IgD-negative memory B cell (primary cell): ENCODE measurements around the gene GTF2A1L. TPM values are rescaled to one million over a fixed set of nuclear protein-coding genes. Genes with fewer than 3 reads are reported as not detected.
"Not testable (repeated sequence)": the region's sequence is repeated elsewhere in the genome, so short reads cannot be mapped to it uniquely, and the experiment has no call there.

Experiments
- H3K27ac Mint-ChIP-seq, 3 donors: one replicate each; pipeline ENCODE4 v1.8.0; 2020 to 2022; ENCODE audit warnings: mild to moderate bottlenecking in 3 of 3, mixed read lengths in 3 of 3, moderate library complexity in 1 of 3
- H3K27me3 Mint-ChIP-seq: one replicate; pipeline ENCODE4 v1.8.0; 2021; ENCODE audit warnings: mixed read lengths
- H3K36me3 Mint-ChIP-seq: one replicate; pipeline ENCODE4 v1.8.0; 2020; ENCODE audit warnings: mild to moderate bottlenecking, mixed read lengths
- H3K4me1 Mint-ChIP-seq, 3 donors: one replicate each; pipeline ENCODE4 v1.8.0; 2020 to 2022; ENCODE audit warnings: mixed read lengths in 3 of 3, mild to moderate bottlenecking in 1 of 3
- H3K4me3 Mint-ChIP-seq, 4 donors: one replicate each; pipeline ENCODE4 v1.8.0; 2020 to 2022; ENCODE audit warnings: mild to moderate bottlenecking in 4 of 4, mixed read lengths in 4 of 4, moderate library complexity in 3 of 4
- H3K9me3 Mint-ChIP-seq, 3 donors: one replicate each; pipeline ENCODE4 v1.8.0; 2020 to 2021; ENCODE audit warnings: mixed read lengths in 3 of 3, mild to moderate bottlenecking in 1 of 3
- polyA plus RNA-seq: library from polyadenylated mRNA; unstranded; fragments of 300-500 nt; fragmentation: Illumina TruSeq; gene quantifications from one replicate; pipeline ENCODE4 v1.2.3, GENCODE V29; 2021

The GTF2A1L gene
- polyA plus RNA-seq, 1 donor from 2014 or later, result not detected

- not testable (repeated sequence) for H3K36me3 Mint-ChIP-seq, H3K27ac Mint-ChIP-seq, H3K9me3 Mint-ChIP-seq, H3K4me3 Mint-ChIP-seq, H3K27me3 Mint-ChIP-seq, H3K4me1 Mint-ChIP-seq
Observed at GRCh38 chr2:48596751-48597150, 20.9 kb upstream of the GTF2A1L start.

GRCh38 chr2:48597492-48597891, 20.2 kb upstream of the GTF2A1L start:
- Mint-ChIP-seq H3K4me1 (no peaks in the 10 kb centered on the region), H3K36me3 (no peaks in the 10 kb centered on the region), H3K27me3 (no peaks in the 10 kb centered on the region), H3K9me3 (no peaks in the 10 kb centered on the region), H3K27ac (no peak overlapping the region), H3K4me3 (no peak overlapping the region)

DNA sequence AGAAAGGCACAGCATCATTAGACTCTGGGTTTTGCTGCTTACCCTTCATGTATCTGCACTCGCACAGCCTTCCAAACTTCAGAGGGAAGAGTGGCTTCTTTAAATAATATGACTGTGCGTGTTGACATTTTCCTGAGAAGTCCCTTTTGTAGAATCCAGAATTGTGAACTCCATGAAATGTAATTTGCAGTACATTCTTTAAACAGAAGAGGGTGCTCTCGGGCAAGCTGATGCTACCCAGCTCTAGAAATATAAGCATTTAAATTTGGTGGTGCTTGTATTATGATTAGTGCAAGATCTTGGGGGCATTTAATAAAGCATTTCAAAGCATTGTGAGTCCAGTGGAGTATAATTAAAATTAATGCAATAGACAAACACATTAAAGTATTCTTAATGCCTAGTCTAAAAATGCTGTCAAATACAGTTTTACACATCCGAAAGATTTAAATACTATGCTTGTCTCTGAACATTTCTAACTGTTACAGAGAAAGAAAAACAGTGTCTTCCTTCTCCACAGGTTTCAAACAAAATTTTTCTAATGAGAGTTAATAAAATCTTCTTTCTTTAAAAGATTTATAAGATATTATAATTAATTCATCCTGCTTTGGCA, 17.3 kb upstream of the GTF2A1L start:
- H3K4me1 Mint-ChIP-seq, result peaks cover 0 to 4% (median 0%) of the 10 kb centered on the region in 3 donors
- H3K9me3 Mint-ChIP-seq, result no peaks in the 10 kb centered on the region
- H3K36me3 Mint-ChIP-seq, result no peaks in the 10 kb centered on the region
- H3K27ac Mint-ChIP-seq, result no peak overlapping the region
- H3K4me3 Mint-ChIP-seq, result no peak overlapping the region
- H3K27me3 Mint-ChIP-seq, result peaks cover 2% of the 10 kb centered on the region

- H3K27me3 Mint-ChIP-seq, result peaks cover 2% of the 10 kb centered on the region
- H3K36me3 Mint-ChIP-seq, result no peaks in the 10 kb centered on the region
- H3K9me3 Mint-ChIP-seq, result no peaks in the 10 kb centered on the region
- H3K27ac Mint-ChIP-seq, result no peak overlapping the region
- H3K4me1 Mint-ChIP-seq, result peaks cover 0 to 4% (median 0%) of the 10 kb centered on the region in 3 donors
- H3K4me3 Mint-ChIP-seq, result no peak overlapping the region
Observed at GRCh38 chr2:48600917-48601316, 16.7 kb upstream of the GTF2A1L start.

GRCh38 chr2:48601349-48601748, 16.3 kb upstream of the GTF2A1L start:
- Mint-ChIP-seq H3K27me3 (peaks cover 2% of the 10 kb centered on the region), H3K27ac (no peak overlapping the region), H3K36me3 (no peaks in the 10 kb centered on the region), H3K4me1 (peaks cover 0 to 4% (median 0%) of the 10 kb centered on the region in 3 donors), H3K4me3 (no peak overlapping the region), H3K9me3 (no peaks in the 10 kb centered on the region)

DNA sequence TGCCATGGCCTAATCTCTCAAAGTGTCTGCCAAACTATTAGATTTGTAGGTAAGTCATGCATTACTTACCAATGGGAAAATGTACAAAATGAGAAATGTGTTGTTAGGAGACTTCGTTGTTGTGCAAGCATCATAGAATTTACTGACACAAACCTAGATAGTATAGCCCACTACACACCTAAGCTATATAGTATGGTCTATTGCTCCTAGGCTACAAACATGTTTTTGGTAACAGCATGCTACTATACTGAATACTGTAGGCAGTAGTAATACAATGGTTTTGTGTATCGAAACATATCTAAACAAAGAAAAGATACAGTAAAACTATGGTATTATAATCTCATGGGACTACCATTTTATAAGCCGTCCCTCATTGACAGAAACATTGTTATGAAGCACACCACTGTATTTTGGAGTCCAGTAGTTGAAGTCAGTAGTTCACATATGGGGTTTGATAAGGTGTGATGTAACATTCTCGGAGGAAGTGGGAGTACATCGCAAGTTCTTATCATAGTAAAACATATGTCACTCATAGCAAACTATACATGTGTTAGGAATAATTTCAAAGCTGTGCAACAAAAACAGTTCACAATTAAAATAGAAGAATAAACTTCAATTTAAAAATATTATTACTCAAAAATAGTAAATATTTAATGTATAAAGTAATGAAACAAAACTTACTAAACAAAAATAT, 12.0 kb upstream of the GTF2A1L start:
- Mint-ChIP-seq H3K27ac (no peak overlapping the region), H3K36me3 (no peaks in the 10 kb centered on the region), H3K4me1 (peaks cover 0 to 4% (median 0%) of the 10 kb centered on the region in 3 donors), H3K9me3 (no peaks in the 10 kb centered on the region), H3K4me3 (no peak overlapping the region), H3K27me3 (peaks cover 4% of the 10 kb centered on the region)

- peaks cover 4% of the 10 kb centered on the region for H3K27me3 Mint-ChIP-seq
- peaks cover 0 to 4% (median 0%) of the 10 kb centered on the region in 3 donors for H3K4me1 Mint-ChIP-seq
- no peak overlapping the region for H3K4me3 Mint-ChIP-seq
- no peaks in the 10 kb centered on the region for H3K9me3 Mint-ChIP-seq
- no peak overlapping the region for H3K27ac Mint-ChIP-seq
- no peaks in the 10 kb centered on the region for H3K36me3 Mint-ChIP-seq
Observed at GRCh38 chr2:48607307-48608014, 10.2 kb upstream of the GTF2A1L start.

GRCh38 chr2:48613211-48613610, 4.4 kb upstream of the GTF2A1L start:
- H3K4me3 Mint-ChIP-seq, result no peak overlapping the region
- H3K4me1 Mint-ChIP-seq, result no peaks in the 10 kb centered on the region
- H3K27me3 Mint-ChIP-seq, result peaks cover 1% of the 10 kb centered on the region
- peaks cover 0 to 5% (median 2%) of the 10 kb centered on the region in 3 donors for H3K9me3 Mint-ChIP-seq
- H3K27ac Mint-ChIP-seq, result no peak overlapping the region
- H3K36me3 Mint-ChIP-seq, result no peaks in the 10 kb centered on the region

DNA sequence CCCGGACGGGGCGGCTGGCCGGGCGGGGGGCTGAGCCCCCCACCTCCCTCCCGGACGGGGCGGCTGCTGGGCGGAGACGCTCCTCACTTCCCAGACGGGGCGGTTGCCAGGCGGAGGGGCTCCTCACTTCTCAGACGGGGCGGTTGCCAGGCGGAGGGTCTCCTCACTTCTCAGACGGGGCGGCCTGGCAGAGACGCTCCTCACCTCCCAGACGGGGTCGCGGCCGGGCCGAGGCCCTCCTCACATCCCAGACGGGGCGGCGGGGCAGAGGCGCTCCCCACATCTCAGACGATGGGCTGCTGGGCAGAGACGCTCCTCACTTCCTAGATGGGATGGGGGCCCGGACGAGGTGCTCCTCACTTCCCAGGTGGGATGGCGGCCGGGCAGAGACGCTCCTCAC, 3.1 kb upstream of the GTF2A1L start:
- not testable (repeated sequence) for H3K36me3 Mint-ChIP-seq, H3K9me3 Mint-ChIP-seq, H3K4me3 Mint-ChIP-seq, H3K4me1 Mint-ChIP-seq, H3K27ac Mint-ChIP-seq, H3K27me3 Mint-ChIP-seq

DNA sequence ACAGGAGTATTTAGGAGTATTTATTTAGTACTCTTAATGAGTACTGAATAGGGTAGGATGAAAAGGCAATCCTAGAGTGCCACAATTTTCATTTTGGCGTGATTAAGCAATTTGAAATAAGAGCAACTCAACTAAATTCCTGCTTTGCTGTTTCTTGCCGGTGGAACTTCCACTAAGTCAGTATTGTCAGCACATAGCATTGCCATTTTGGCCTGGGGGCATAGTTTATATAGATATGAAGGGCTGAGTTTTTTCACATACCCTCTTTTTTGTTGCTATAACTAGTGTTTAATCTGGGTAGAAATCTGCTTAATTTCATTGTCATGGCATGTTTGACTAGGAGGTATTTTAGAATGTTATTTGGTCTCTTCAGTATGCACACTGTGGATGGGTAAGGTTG, 1.9 kb downstream of the GTF2A1L start:
- Mint-ChIP-seq H3K27me3 (peaks cover 3% of the 10 kb centered on the region), H3K9me3 (no peaks in the 10 kb centered on the region), H3K4me3 (no peak overlapping the region), H3K27ac (no peak overlapping the region), H3K36me3 (peaks cover 2% of the 10 kb centered on the region), H3K4me1 (no peaks in the 10 kb centered on the region)

GRCh38 chr2:48620604-48621003, 2.9 kb downstream of the GTF2A1L start:
- peaks cover 2% of the 10 kb centered on the region for H3K36me3 Mint-ChIP-seq
- H3K27me3 Mint-ChIP-seq, result peaks cover 3% of the 10 kb centered on the region
- H3K9me3 Mint-ChIP-seq, result no peaks in the 10 kb centered on the region
- H3K4me1 Mint-ChIP-seq, result no peaks in the 10 kb centered on the region
- no peak overlapping the region for H3K27ac Mint-ChIP-seq
- H3K4me3 Mint-ChIP-seq, result no peak overlapping the region

GRCh38 chr2:48622691-48623090, 5.0 kb downstream of the GTF2A1L start:
- H3K9me3 Mint-ChIP-seq, H3K27me3 Mint-ChIP-seq, H3K4me1 Mint-ChIP-seq, H3K4me3 Mint-ChIP-seq, H3K36me3 Mint-ChIP-seq, H3K27ac Mint-ChIP-seq: not testable (repeated sequence)

GRCh38 chr2:48624696-48625095, 7.0 kb downstream of the GTF2A1L start:
- Mint-ChIP-seq H3K27me3 (peaks cover 4% of the 10 kb centered on the region), H3K27ac (no peak overlapping the region), H3K4me1 (no peaks in the 10 kb centered on the region), H3K4me3 (no peak overlapping the region), H3K36me3 (peaks cover 3% of the 10 kb centered on the region), H3K9me3 (peaks cover 0 to 3% (median 3%) of the 10 kb centered on the region in 3 donors)

DNA sequence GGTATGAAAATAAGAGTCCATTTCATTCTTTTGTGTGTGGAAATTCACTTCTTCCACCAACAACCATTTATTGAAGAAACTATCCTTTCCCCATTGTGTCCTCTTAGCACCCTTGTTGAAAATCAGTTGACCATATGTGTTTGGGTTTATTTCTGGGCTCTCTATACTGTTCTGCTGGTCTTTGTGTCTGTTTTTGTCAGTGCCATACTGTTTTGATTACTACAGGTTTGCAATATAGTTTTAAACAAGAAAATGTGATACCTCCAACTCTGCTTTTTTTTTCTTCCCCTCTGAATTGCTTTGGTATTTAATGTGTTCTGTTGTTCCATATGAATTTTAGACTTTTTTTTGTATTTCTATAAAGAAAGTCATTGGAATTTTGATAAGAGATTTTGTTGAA, 8.4 kb downstream of the GTF2A1L start:
- Mint-ChIP-seq H3K36me3 (peaks cover 1% of the 10 kb centered on the region), H3K4me3 (no peak overlapping the region), H3K9me3 (peaks cover 0 to 3% (median 3%) of the 10 kb centered on the region in 3 donors), H3K27me3 (peaks cover 4% of the 10 kb centered on the region), H3K4me1 (no peaks in the 10 kb centered on the region), H3K27ac (no peak overlapping the region)

GRCh38 chr2:48633143-48633542, 15.5 kb downstream of the GTF2A1L start:
- H3K36me3 Mint-ChIP-seq, result no peaks in the 10 kb centered on the region
- no peak overlapping the region for H3K27ac Mint-ChIP-seq
- H3K4me1 Mint-ChIP-seq, result no peaks in the 10 kb centered on the region

DNA sequence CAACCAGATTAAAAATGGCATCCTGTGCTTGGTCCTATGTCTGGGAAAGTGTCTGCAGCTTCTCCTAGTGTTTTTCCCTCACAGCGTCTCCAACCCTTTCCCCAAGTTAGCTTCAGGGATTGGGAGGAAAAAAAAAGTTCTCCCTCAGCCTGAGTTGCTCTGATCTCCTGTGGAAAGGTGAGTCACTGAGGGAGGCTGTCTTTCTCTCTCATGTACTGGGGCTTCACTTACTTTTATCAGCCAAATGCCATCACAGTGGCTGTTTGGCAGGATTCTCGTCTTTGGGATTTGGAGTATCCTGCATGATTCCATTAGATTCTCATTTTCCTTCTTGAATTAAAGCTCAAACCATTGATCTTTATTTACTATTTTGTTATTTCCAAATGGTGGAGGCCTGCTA, 18.1 kb downstream of the GTF2A1L start:
- H3K9me3 Mint-ChIP-seq, result peaks cover 2 to 12% (median 5%) of the 10 kb centered on the region in 3 donors
- H3K27ac Mint-ChIP-seq, result no peak overlapping the region
- peaks cover 5% of the 10 kb centered on the region for H3K27me3 Mint-ChIP-seq
- H3K4me3 Mint-ChIP-seq, result no peak overlapping the region
- H3K36me3 Mint-ChIP-seq, result peaks cover 2% of the 10 kb centered on the region
- H3K4me1 Mint-ChIP-seq, result no peaks in the 10 kb centered on the region

More at GRCh38 chr2:48633143-48633542, 15.5 kb downstream of the GTF2A1L start:
- no peak overlapping the region for H3K4me3 Mint-ChIP-seq
- H3K9me3 Mint-ChIP-seq, result peaks cover 2 to 12% (median 6%) of the 10 kb centered on the region in 3 donors
- peaks cover 5% of the 10 kb centered on the region for H3K27me3 Mint-ChIP-seq
